Activated CD4-positive, alpha-beta T cell treated with anti-CD3 and anti-CD28 coated beads, Interleukin-2, amount 50 U/mL, for 1 hour (primary cell): ENCODE measurements around the gene MCTP1.
"Not testable (repeated sequence)": the region's sequence is repeated elsewhere in the genome, so short reads cannot be mapped to it uniquely, and the experiment has no call there.

Experiments
- DNase-seq: peaks from one replicate; pipeline ENCODE4 v3.0.0-alpha.2; 2020

MCTP1 gene

DNA sequence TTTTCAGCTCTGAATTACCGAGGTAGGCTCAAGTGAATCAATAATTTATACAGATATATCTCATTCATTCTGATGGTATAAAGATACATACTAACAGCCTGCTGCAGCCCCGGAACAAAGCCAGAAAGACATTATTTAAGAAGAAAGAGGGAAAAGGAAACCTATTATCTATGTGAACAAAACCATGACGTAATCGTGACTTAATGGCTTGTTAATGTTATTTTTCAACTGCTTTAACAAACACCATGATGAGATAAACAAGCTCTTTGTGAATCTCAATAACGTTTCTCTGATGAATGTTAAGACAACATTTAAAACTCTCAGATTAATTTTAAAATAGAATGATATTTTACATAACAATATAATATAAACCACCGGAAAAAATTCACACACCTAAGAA lies 429.4 kb downstream of the MCTP1 start:
- no peak for DNase-seq

DNA sequence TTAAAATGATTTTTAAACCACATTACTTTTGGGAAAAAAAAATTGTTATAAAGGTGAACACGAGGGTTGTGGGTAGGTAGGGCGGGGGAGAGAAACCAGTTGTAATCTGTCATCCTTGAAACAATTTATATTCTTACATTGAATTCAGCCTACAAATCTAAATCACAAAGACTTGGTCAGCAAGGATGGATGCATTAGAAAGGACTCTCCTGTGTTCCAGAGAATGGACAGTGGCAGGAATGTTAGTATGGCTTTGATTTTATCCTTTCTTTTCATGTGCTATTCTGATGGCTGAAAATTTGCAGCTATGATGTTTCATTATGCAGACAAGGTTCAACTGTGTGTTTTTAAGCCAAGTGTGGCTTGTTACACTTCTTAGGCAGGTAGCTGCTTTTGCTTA lies 431.8 kb downstream of the MCTP1 start:
- DNase-seq: no peak

DNA sequence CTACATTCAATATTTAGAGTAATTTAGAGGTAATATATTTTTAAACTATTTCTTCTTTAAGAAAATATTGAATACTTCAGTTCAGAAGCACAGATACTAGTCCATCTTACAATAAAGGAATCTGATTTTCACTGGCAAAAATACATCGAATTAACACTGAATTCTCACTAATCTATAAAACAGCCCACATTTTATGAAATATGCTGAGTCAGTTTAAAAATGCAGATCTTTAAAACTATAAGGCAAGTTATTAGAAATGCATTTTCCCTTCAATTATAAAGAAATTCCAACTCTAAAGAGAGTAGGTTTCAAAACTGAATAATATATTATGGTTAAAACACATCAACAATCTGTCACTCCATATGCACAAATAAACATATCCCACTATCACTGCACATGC lies 433.9 kb downstream of the MCTP1 start:
- DNase-seq: no peak

DNA sequence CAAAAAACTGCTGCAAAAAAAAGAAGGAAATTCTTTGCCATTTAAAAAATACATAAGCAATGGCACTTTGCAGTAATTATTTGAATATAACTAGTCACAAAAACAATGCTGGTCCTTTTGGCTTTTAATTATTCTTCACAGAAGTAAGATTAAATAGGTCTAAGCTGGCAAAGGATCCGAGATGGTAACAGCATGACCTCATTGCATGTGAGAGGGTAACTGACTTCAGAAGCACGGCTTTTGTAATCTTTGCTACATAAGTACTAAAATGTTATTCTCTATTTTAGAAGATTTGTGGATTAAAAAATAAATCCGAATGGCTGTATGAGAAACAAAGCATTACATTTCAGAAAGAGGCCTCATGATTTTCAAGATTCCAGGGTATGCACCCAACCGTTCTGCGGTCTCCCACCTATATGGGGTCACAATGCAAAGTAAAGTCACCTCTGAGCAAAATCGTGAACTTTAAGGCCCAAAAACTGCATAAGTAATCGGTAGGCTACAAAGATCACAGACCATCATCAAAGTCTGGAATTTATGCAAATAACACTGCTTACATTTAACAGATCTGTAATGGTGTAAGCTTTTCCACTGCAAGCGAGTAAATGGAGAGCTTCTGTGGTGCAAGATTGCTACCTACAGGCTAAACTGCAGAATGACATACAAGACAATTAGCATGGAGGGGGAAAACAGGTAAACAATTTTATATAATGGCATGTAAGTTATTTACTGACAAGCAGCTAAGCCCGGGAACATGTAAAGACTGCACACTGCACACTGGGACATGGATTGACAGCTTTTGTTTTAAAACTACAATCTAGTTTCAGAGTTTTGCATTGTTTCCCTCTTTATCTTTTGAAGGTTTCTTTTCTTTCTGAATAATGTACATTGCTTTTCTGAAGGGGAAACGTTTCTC lies 434.8 kb downstream of the MCTP1 start:
- DNase-seq: no peak

DNA sequence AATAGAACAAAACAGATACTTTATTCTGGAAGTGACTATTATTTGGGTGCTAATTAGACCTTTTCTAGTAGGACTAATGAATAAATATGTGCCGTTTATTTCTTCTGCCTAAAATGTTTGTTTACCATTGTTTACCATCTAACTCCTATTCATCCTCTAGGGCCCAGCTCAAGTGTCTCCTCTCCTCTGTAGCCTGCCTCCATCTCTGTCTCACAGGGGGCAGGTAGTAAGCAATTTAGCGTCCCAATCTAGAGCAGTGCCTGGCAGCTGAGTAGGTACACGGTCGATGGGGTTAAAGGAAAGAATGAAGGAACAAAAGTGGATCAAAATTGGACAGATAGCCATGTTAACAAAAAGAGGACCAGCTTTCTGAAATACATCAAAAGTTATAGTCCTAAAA lies 435.6 kb downstream of the MCTP1 start:
- DNase-seq: no peak

DNA sequence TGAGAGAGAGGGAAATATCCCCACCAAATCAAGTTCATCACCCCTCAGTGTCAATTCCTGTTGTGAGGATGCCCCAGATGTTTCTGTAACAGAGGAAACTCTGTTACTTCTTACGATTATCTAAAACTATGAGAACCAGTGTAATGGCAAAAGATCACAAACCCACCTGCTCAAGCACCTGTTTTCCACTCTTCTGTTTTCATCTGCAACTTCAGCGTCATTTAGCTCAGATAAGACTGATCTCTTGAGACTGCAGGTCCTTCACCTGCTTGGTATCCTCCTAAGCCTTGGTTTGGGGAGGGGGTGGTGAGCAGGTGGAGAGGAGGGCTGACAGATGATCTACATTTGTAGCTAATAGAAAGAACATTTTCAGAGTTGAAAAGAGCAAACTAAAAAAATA lies 437.2 kb downstream of the MCTP1 start:
- no peak for DNase-seq

DNA sequence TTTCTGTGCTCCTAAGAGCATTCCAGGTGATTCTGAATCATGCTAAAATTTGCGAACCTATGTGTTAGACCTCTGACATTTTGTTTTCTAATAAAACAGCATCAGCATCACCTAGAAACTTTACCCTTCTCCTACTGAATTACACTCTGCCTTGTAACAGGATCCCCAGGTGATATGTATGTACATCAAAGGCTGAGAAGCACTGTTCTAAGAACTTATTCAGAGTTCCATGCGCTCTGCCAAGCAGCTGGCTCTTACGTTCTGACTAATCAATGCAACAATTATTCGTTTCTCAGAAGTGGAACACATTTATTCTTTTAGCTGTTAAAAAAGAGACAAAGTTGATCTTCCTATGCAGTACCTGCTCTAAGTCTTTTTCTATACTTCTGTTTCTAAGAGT lies 437.9 kb downstream of the MCTP1 start:
- DNase-seq: no peak

DNA sequence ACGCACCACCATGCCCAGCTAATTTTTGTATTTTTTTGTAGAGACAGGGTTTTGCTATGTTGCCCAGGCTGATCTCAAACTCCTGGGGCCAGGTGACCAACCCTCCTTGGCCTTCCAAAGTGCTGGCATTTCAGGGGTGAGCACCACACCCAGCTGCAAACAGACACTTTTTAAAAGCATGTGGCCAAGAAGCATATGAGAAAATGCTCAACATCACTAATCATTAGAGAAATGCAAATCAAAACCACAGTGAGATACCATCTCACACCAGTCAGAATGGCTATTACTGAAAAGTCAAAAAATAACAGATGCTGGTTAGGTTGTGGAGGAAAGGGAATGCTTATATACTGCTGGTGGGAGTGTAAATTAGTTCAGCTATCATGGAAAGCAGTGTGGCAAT lies 439.2 kb downstream of the MCTP1 start:
- DNase-seq: not testable (repeated sequence)

DNA sequence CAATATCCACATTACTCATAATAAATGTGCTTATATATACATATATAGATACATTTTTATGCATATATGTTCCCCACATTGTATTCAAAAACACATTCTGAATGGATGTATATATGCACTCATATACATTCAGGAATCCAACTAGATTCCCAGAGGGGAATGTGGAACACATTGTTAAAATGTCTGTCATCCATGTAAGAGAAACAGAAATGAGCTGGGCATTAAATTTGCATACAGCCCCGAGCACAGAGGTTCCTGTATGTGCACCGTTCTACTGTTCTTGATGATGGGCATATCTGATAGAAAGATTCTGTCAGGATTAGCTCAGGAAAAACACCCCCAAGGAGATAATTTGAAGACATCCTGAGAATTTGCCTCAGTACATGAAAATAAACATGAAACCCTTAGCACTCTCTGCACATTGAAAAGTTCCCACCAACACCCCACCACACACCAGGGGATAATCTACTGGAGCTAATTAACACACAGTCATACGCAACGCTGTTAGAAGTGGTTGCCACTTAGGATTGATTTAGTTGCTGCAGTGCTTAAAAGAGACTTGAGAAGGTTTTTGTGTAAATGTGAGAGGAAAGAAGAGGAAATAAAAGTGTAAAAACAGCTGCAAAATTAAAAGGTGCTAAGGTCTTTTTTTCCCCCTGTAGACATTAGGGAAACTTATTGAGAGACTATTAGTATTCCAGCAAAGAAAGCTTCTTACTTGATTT lies 443.1 kb downstream of the MCTP1 start:
- DNase-seq: no peak

DNA sequence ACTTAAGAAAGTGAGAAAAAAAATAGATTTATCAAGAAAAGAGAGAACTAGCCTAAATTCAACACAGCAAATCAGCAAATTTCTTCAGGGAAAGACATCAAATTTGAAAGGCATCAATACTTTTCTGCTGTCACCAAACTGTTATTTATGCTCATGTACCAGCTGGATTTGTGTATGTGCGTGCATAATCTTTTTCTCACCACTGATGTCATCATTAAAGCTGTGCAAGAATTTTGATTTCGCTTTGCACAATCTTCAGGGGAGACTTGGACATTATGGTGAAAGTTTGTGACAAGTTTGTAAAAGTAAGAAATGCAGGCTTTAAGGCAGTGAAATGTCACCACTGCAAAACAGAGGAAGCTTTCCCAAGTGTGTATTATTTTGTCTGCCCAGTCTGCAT lies 451.0 kb downstream of the MCTP1 start:
- DNase-seq: no peak

DNA sequence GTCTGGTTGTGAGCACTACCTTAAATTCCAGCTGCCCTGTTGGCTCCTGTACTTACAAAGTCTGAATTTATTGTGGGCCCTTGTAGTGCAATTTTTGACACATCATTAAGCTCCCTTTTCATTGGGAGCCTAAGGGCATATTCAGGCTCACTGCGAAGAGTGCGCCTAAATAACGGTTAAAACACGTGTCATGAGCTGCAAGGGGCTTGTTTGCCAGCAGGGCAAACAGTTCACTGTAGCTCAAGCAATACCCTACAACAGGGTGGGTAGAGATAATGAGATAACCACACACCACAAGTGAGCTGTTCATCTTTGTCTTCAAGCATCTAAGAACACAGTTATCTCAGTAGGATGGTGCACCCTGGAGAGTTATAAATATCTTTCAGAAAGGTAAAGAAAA lies 452.2 kb downstream of the MCTP1 start:
- no peak for DNase-seq

DNA sequence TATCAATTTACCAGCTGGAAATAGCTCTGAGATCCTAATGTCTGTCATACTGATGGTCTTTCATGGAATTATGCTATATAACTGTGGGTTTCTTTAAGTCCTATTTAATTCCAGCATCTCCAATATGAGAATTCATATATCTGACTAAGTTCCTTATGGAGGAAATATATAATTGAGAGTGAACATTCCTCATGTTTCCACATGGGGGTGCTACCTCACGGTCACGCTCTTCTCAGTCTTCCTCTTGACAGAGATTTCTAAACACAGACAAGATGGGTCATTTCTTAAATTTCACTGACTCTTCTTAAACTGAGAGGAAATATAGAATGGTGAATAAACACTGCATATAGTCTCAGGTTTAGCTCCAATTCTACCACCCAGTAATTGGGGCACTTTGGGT lies 454.4 kb downstream of the MCTP1 start:
- DNase-seq: no peak

DNA sequence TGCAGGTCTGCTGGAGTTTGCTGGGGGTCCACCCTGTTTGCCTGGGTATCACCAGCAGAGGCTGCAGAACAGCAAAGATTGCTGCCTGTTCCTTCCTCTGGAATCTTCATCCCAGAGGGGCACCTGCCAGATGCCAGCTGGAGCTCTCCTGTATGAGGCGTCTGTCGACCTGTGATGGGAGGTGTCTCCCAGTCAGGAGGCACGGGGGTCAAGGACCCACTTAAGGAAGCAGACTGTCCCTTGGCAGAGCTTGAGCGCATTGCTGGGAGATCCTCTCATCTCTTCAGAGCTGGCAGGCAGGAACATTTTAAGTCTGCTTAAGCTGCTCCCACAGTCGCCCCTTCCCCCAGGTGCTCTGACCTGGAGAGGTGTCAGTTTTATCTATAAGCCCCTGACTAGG lies 456.7 kb downstream of the MCTP1 start:
- not testable (repeated sequence) for DNase-seq

DNA sequence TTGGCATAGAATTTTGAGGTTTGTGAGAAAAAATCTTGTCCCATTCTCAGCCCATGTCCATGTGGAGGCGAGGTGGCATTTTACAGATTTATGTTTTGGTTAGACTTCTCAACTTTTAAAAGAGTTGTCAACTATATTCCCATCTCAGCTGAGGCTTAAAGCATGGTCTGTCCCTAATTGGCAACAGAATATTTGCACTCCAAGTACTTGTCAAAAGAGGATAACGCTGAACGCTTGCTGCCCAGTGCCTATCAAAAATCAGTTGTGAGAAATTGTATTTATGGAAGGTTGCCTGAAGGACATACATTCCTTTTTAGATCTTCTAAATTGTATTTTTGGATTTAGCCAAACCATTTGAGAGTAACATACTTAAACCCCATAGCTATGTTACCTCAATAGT lies 464.4 kb downstream of the MCTP1 start:
- DNase-seq: no peak

DNA sequence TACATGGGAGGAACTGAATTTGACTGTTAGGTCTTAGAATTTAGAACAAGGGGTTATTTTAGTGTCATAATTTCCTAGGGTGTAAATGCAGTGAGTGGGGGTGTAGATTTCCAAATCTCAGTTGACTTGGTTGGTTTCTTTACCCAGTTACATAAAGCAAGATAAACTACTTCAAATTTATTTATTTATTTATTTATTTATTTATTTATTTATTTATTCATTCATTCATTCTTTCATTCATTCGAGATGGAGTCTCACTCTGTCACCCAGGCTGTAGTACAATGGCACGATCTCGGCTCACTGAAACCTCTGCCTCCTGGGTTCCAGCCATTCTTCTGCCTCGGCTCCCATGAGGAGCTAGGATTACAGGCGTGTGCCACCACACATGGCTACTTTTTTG lies 466.0 kb downstream of the MCTP1 start:
- no peak for DNase-seq

DNA sequence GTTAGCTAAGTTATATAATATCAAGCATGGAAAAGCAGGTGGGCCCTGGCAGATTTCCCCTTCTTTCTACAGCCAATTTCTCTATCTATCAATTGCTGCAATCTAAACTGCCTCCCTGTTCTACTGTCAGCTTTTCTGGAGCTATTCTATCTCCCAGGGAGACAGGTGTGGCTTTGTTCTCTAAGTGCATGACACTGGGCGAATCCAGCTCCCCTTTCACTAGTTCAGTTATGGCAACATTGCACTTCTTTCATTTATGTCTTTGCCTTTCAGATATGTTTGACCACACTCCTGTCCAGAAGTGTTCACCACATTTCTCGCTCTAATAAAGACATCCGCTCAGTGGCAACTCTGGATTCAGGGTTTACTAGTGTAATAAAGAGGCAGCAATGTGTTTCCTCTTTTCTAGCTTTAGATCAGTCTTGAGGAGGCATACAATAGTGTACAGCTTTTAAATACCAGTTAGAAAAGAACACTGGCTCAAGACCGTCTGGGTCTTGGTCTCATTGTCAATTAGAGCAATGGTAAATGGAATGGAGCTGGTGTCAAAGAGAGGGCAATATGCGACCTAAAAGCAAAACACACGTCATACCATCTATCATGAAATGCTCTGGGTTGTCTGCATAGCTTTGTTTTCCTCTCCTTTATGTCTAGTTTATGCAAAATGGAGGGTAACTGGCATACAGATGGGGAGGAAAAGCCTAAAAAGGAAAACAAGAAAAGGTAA lies 469.4 kb downstream of the MCTP1 start:
- DNase-seq: no peak

DNA sequence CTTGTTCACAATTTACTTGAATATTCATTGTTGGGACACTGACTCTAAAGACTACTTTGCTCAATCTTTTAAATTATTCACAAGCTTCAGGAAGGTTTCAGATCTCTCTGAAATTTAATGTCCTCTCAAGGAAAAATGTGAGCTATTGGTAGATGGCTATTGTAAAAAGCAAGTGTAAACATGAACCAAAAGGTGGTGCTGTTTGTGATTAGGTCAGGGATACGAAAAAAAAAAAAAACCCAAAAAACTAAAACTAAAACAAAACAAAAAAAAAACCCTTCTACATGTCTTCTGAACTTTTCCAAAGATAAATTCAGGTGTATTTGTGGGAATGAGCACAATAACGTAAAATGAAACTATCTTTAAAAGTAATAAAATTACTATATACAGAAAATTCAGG lies 472.7 kb downstream of the MCTP1 start:
- no peak for DNase-seq

DNA sequence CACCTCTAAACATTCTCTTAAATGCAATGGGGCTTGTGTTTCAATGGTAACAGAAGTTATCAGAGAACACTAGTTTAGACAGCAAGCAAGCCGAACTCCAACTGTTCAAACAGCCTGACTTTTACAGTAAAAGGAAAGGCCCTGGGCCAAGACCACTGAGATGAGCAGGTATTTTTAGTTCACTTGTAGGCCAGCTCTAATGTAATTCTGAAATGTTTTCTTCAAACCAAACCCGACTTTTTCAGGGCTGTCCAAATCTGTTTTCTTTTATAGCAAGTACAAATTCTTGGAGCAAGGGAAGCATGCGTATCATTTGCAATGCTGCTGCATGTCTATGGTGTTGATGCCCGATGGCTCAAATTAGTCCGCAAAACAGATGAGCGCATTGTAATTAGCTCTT lies 473.6 kb downstream of the MCTP1 start:
- DNase-seq: no peak

DNA sequence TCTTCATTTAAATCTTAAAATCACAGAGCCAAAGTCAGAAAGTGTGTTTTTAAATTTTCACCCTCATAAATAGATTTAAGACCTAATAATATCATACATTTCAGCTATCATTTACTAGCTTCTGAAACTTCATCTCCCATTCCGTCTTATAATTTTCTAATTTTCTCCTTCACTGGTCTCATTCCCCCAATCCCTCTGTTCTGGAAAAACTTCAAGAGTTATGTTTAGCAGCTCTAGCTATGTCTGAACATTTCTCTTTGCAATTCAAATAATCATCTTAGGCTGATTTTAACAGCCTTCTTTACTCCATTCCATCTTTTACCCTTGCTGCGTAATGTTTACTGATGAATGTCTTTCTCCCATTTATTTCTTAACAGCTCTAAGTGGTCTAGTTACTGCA lies 474.0 kb downstream of the MCTP1 start:
- DNase-seq: no peak

DNA sequence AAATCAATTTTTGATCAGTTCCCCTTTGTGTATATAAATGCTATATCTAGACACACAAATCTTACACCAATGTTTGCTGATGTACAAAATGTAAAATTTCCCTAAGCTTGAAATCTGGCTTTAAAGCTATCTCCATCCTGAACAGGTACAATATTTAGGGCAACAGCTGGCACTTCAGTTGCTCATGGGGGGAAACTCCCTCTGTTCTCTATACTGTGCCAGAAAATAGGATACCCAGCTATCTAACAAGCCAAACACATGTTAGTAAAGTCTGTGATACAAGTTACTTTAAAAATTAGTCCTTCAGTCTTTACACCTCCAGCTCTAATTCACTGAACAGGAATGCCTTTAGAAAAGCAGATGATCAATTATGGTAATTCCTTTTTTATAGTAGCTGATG lies 474.6 kb downstream of the MCTP1 start:
- DNase-seq: no peak

DNA sequence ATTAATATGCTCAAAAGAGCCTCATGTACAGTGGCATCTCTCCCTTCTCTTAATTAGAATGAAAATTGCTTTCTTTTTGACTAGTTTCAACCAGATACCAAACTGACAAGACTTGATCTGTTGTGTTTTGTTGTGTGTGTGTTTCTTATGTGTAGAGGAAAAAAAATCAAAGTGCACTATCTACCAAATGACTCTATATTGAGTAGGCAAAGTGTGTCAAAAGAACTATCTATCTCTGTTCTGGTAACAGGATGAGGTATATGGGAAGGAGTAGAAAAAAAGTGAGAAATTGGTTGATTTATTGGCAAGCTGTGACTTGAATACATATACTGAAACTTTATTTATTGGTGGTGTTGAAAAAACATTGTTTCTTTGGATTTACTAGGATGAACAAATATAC lies 476.4 kb downstream of the MCTP1 start:
- no peak for DNase-seq

DNA sequence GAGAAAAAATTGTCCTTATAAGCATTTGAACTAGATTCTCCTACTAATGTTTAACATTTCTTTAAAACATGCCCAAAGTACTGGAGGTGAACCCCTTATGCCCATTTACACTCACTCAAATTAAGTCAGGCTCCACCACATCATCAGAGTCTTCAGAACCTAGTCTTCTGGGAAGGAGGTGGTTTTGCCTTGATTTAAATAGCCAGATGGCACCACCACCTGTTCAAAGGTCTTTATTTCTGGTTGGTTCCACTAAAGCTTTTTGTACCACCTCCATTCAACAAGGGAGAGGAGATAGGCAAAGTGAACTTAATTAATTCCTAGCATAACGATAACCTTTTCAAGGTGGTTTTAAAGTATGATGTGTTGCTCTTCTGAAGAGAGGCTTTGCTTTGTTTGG lies 476.9 kb downstream of the MCTP1 start:
- no peak for DNase-seq

DNA sequence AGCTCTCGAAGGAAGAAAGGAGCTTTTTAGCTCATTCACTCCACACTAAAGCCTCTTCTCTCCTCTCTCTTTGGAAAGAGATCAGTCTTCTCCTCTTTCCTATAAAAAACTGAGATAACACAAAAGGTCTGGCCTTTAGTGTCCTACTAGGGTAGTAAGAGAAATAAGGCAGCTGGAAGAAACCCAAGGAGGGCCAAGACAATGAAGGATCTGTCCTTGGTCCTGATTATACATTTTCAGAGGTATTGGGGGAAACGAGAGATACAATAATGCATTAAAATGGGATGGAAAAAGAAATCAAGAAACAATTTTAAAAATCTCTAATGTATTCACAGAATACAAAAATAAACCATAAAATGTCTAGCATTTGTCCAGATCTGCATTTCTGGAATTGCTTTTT lies 482.4 kb downstream of the MCTP1 start:
- DNase-seq: no peak

DNA sequence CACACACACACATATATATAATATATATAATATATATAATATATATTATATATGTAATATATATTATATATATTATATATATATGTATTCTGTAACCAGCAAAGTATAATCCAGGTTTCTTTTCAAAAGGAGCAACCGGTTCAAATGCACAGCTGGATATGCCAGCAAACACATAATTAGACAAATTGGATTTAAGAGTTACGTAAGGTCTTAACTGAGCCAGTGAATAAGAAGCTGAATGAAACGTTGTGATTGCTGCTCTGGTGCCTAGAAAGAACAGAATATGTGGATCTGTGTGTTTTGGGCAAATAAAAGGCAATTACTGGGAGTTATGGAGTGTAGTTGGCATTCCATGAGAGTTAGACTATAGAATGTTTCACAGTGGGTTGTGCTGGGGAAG lies 488.3 kb downstream of the MCTP1 start:
- no peak for DNase-seq
